ENCODE data around the gene RNF214. TPM values are rescaled to one million over a fixed set of nuclear protein-coding genes. Genes with fewer than 3 reads are reported as not detected.
"Not testable (repeated sequence)": the region's sequence is repeated elsewhere in the genome, so short reads cannot be mapped to it uniquely, and the experiment has no call there.

Gene RNF214
- total RNA-seq, 1 donor from 2014 or later: 28.9 TPM

GRCh38 chr11:117202386-117203068 is 29.9 kb upstream of the RNF214 start:
- peak overlapping the region; percentile 38 for H3K4me3 ChIP-seq

GRCh38 chr11:117203069-117203407 is 29.4 kb upstream of the RNF214 start:
- ATAC-seq: no peak
- Histone ChIP-seq H3K9me3 (no peaks in the 10 kb centered on the region), H3K27ac (peak overlapping the region; percentile 77), H3K4me3 (no peak overlapping the region), H3K4me1 (peaks cover 25% of the 10 kb centered on the region), H3K36me3 (peaks cover 40% of the 10 kb centered on the region), H3K27me3 (ENCODE audit: low read depth) (no peaks in the 10 kb centered on the region)
- DNase-seq: no peak
- no peak for TF ChIP-seq CTCF (IDR thresholded peaks at IDR 0.05)
- intact Hi-C loops (cut with DNase I): no loop called here

More at GRCh38 chr11:117202386-117203068, 29.9 kb upstream of the RNF214 start:
- no peaks in the 10 kb centered on the region for H3K9me3 ChIP-seq
- H3K4me1 ChIP-seq: peaks cover 30% of the 10 kb centered on the region
- TF ChIP-seq CTCF (IDR thresholded peaks at IDR 0.05): no peak
- DNase-seq (no peak), ATAC-seq (no peak)
- intact Hi-C loops (cut with DNase I): no loop called here
- H3K27ac ChIP-seq: peak overlapping the region; percentile 77
- no peaks in the 10 kb centered on the region for H3K27me3 ChIP-seq (ENCODE audit: low read depth)
- H3K36me3 ChIP-seq: peaks cover 40% of the 10 kb centered on the region

- intact Hi-C loops (cut with DNase I): loop anchor here (5.0 kb wide), 1 partner anchor 72 kb away; no protein-coding TSS in a partner anchor
- no peak for DNase-seq
- Histone ChIP-seq H3K27me3 (ENCODE audit: low read depth) (no peaks in the 10 kb centered on the region), H3K4me1 (peaks cover 17% of the 10 kb centered on the region), H3K4me3 (no peak overlapping the region), H3K27ac (peak overlapping the region; percentile 18), H3K9me3 (no peaks in the 10 kb centered on the region), H3K36me3 (peaks cover 40% of the 10 kb centered on the region)
- ATAC-seq: no peak
- no peak for TF ChIP-seq CTCF (IDR thresholded peaks at IDR 0.05)
Observed at GRCh38 chr11:117204283-117205080, 28.0 kb upstream of the RNF214 start.

GRCh38 chr11:117205211-117205818 is 27.2 kb upstream of the RNF214 start:
- no peak for ATAC-seq
- DNase-seq: no peak
- peaks cover 42% of the 10 kb centered on the region for H3K36me3 ChIP-seq
- TF ChIP-seq CTCF (IDR thresholded peaks at IDR 0.05): no peak
- H3K4me1 ChIP-seq: peaks cover 17% of the 10 kb centered on the region
- intact Hi-C loops (cut with DNase I): loop anchor here (5.0 kb wide), 1 partner anchor 73 kb away; no protein-coding TSS in a partner anchor
- no peaks in the 10 kb centered on the region for H3K9me3 ChIP-seq
- no peak overlapping the region for H3K27ac ChIP-seq
- H3K4me3 ChIP-seq: no peak overlapping the region
- H3K27me3 ChIP-seq (ENCODE audit: low read depth): no peaks in the 10 kb centered on the region

- not testable (repeated sequence) for H3K4me3 ChIP-seq; H3K9me3 ChIP-seq; DNase-seq; H3K27ac ChIP-seq; ATAC-seq; H3K27me3 ChIP-seq (ENCODE audit: low read depth)
- H3K4me1 ChIP-seq: peaks cover 15% of the 10 kb centered on the region
- intact Hi-C loops (cut with DNase I): loop anchor here (5.0 kb wide), 1 partner anchor 74 kb away; no protein-coding TSS in a partner anchor
- H3K36me3 ChIP-seq: peaks cover 48% of the 10 kb centered on the region
Observed at GRCh38 chr11:117206111-117206510, 26.4 kb upstream of the RNF214 start.

- not testable (repeated sequence) for H3K27me3 ChIP-seq (ENCODE audit: low read depth); DNase-seq; H3K4me3 ChIP-seq; H3K27ac ChIP-seq; H3K4me1 ChIP-seq; H3K9me3 ChIP-seq
- intact Hi-C loops (cut with DNase I): loop anchor here (5.0 kb wide), 1 partner anchor 75 kb away; no protein-coding TSS in a partner anchor
- peaks cover 46% of the 10 kb centered on the region for H3K36me3 ChIP-seq
- ATAC-seq: peak; percentile 7 to 39
Observed at GRCh38 chr11:117206859-117207258, 25.6 kb upstream of the RNF214 start.

- intact Hi-C loops (cut with DNase I): loop anchor here (5.0 kb wide), 1 partner anchor 75 kb away; no protein-coding TSS in a partner anchor
- ATAC-seq; H3K9me3 ChIP-seq; H3K4me1 ChIP-seq; H3K27me3 ChIP-seq (ENCODE audit: low read depth); H3K27ac ChIP-seq; DNase-seq; H3K4me3 ChIP-seq: not testable (repeated sequence)
- peaks cover 46% of the 10 kb centered on the region for H3K36me3 ChIP-seq
Observed at GRCh38 chr11:117207481-117207880, 25.0 kb upstream of the RNF214 start.

- H3K9me3 ChIP-seq; H3K4me1 ChIP-seq; H3K27me3 ChIP-seq (ENCODE audit: low read depth); H3K27ac ChIP-seq; H3K4me3 ChIP-seq; DNase-seq: not testable (repeated sequence)
- peak in 1 of 2 donors; percentile 16 for ATAC-seq
- peaks cover 47% of the 10 kb centered on the region for H3K36me3 ChIP-seq
- intact Hi-C loops (cut with DNase I): loop anchor here (5.0 kb wide), 1 partner anchor 76 kb away; no protein-coding TSS in a partner anchor
Observed at GRCh38 chr11:117208710-117209109, 23.8 kb upstream of the RNF214 start.

Measured in lower lobe of right lung (tissue), 2 donors.